HCT116 (cell line): ENCODE measurements around the gene LGALS12. TPM values are rescaled to one million over a fixed set of nuclear protein-coding genes. Genes with fewer than 3 reads are reported as not detected.

Source experiments
- ATAC-seq: fragments of 200-7000 bp; cut with Tn5 transposase; 2 replicates; pipeline ENCODE4 v1.9.1; 2020; ENCODE audit warnings: mild to moderate bottlenecking, moderate library complexity
- BruUV-seq: library from RNA; stranded (reverse); fragments of 400-500 nt; replicated peaks from 2 replicates; lab custom pipeline; 2021; lab: Mats Ljungman, UMichigan
- CTCF ChIA-PET: fragments of 300-600 bp; sonication (Branson Sonifier 250); formaldehyde crosslinking; loops from one replicate; lab custom pipeline; 2021; ENCODE audit warnings: antibody characterized with exemption; lab: Charles Lee
- POLR2A ChIA-PET: fragments of 300-600, 350-600 bp; sonication (Branson Sonifier 250); formaldehyde crosslinking; loops from one replicate; lab custom pipeline; 2021; ENCODE audit warnings: antibody characterized with exemption; lab: Charles Lee
- RAD21 ChIA-PET, 2 experiments: fragments of 300-600 bp; sonication (Branson Sonifier 250); formaldehyde crosslinking; loops; one replicate each; lab custom pipeline; 2023; ENCODE audit warnings: low total read pairs in 2 of 2; ENCODE audit not compliant: uncharacterized antibody in 2 of 2, unreplicated experiment in 2 of 2, low non-redundant PET in 1 of 2; lab: Charles Lee
- DNase-seq: peaks from one replicate; pipeline ENCODE4 v3.0.0-alpha.2; 2010; ENCODE audit warnings: low read depth, low spot score
- H2AFZ ChIP-seq: fragments of 200-600 bp; shearing (Covaris generic), sonication (generic); 2 replicates; pipeline ENCODE4 v1.6.1; 2017; ENCODE audit warnings: low read depth, mixed run types, mixed read lengths, antibody characterized with exemption, low read length; ENCODE audit not compliant: poor library complexity, severe bottlenecking
- H3K27ac ChIP-seq: 2 replicates; pipeline ENCODE4 v1.5.1; 2012; ENCODE audit warnings: low read depth, low read length
- H3K27me3 ChIP-seq: fragments of 200-600 bp; sonication (generic); 2 replicates; pipeline ENCODE4 v1.6.1; 2016; ENCODE audit warnings: mixed run types, low read length, mixed read lengths; ENCODE audit not compliant: insufficient read depth
- H3K36me3 ChIP-seq, 2 experiments: fragments of 200-500 bp in 1 of 2; fragments of 200-600 bp in 1 of 2; sonication (Bioruptor generic) in 1 of 2; sonication (generic) in 1 of 2; 2 replicates each; pipeline versions ENCODE4 v1.5.1 to v1.6.1; 2014 to 2016; ENCODE audit warnings: low read length in 2 of 2, inconsistent platforms in 1 of 2, mixed read lengths in 1 of 2, mixed run types in 1 of 2; ENCODE audit not compliant: insufficient read depth in 2 of 2, control insufficient read depth in 1 of 2
- H3K4me1 ChIP-seq, 2 experiments: fragments of 200-600 bp in 1 of 2; sonication (generic) in 1 of 2; 2 replicates each; pipeline versions ENCODE4 v1.5.1 to v1.6.1; 2012 to 2017; ENCODE audit warnings: low read length in 2 of 2, inconsistent platforms in 1 of 2, mild to moderate bottlenecking in 1 of 2, mixed read lengths in 1 of 2, mixed run types in 1 of 2, moderate library complexity in 1 of 2; ENCODE audit not compliant: insufficient read depth in 2 of 2, control insufficient read depth in 1 of 2
- H3K4me2 ChIP-seq: fragments of 200-600 bp; sonication (generic); 2 replicates; pipeline ENCODE4 v1.6.1; 2017; ENCODE audit warnings: mixed run types, low read length, mixed read lengths
- H3K4me3 ChIP-seq, 2 experiments: fragments of 200-600 bp in 1 of 2; sonication (generic) in 1 of 2; replicated peaks in 1 of 2; 2 replicates each; pipeline ENCODE4 v1.5.1; 2011 to 2016; ENCODE audit warnings: low read length in 2 of 2, control low read depth in 1 of 2, low read depth in 1 of 2, mild to moderate bottlenecking in 1 of 2, mixed read lengths in 1 of 2, mixed run types in 1 of 2
- H3K79me2 ChIP-seq: fragments of 200-600 bp; sonication (generic); 2 replicates; pipeline ENCODE4 v1.6.1; 2017; ENCODE audit warnings: mild to moderate bottlenecking, mixed run types, low read length, moderate library complexity, mixed read lengths; ENCODE audit not compliant: insufficient read depth
- H3K9ac ChIP-seq: fragments of 200-600 bp; sonication (generic); 2 replicates; pipeline ENCODE4 v1.6.1; 2016; ENCODE audit warnings: low read length, mixed read lengths
- H3K9me2 ChIP-seq: fragments of 200-600 bp; sonication (generic), shearing (Covaris generic); 2 replicates; pipeline ENCODE4 v1.6.1; 2017; ENCODE audit warnings: mixed run types, mild to moderate bottlenecking, moderate library complexity; ENCODE audit not compliant: insufficient read depth
- H3K9me3 ChIP-seq, 2 experiments: fragments of 200-500 bp in 1 of 2; fragments of 200-600 bp in 1 of 2; sonication (Bioruptor generic) in 1 of 2; sonication (generic) in 1 of 2; 2 replicates each; pipeline ENCODE4 v1.6.1; 2014 to 2017; ENCODE audit warnings: low read length in 2 of 2, mixed read lengths in 2 of 2, inconsistent platforms in 1 of 2, low read depth in 1 of 2, mild to moderate bottlenecking in 1 of 2, mixed run types in 1 of 2, moderate library complexity in 1 of 2; ENCODE audit not compliant: control insufficient read depth in 1 of 2, insufficient read depth in 1 of 2
- H4K20me1 ChIP-seq: fragments of 200-600 bp; sonication (generic), shearing (Covaris generic); 2 replicates; pipeline ENCODE4 v1.6.1; 2017; ENCODE audit warnings: mixed run types, mild to moderate bottlenecking, moderate library complexity; ENCODE audit not compliant: insufficient read depth
- CEBPB ChIP-seq: IDR thresholded peaks from 2 replicates; pipeline ENCODE4 v1.6.1; 2012; ENCODE audit warnings: low read depth
- EZH2 ChIP-seq: fragments of 200-600 bp; sonication (generic); IDR thresholded peaks from 2 replicates; pipeline ENCODE4 v1.6.1; 2017; ENCODE audit warnings: antibody characterized with exemption, mixed run types
- FOSL1 ChIP-seq: IDR thresholded peaks from 2 replicates; pipeline ENCODE4 v1.6.1; 2012; ENCODE audit warnings: low read depth
- JUND ChIP-seq: IDR thresholded peaks from 2 replicates; pipeline ENCODE4 v1.6.1; 2012
- POLR2A ChIP-seq: IDR thresholded peaks from 2 replicates; pipeline ENCODE4 v1.7.0; 2011; ENCODE audit warnings: borderline replicate concordance; ENCODE audit not compliant: insufficient read depth, insufficient read length; ENCODE audit errors: extremely low read depth
- POLR2AphosphoS5 ChIP-seq: IDR thresholded peaks from 2 replicates; pipeline ENCODE4 v1.6.1; 2011; ENCODE audit warnings: mild to moderate bottlenecking, low read depth, low read length, moderate library complexity
- REST ChIP-seq: IDR thresholded peaks from 2 replicates; pipeline ENCODE4 v1.6.1; 2012; ENCODE audit warnings: low read depth
- SIN3A ChIP-seq: IDR thresholded peaks from 2 replicates; pipeline ENCODE4 v1.6.1; 2012; ENCODE audit warnings: low read depth
- SP1 ChIP-seq: IDR thresholded peaks from 2 replicates; pipeline ENCODE4 v1.6.1; 2012; ENCODE audit warnings: low read depth
- SRF ChIP-seq: IDR thresholded peaks from 2 replicates; pipeline ENCODE4 v1.6.1; 2012; ENCODE audit warnings: low read depth
- ZNF274 ChIP-seq: fragments of 200-500 bp; sonication (Bioruptor generic); IDR thresholded peaks from 2 replicates; pipeline ENCODE4 v1.6.1; 2014; ENCODE audit warnings: mild to moderate bottlenecking, low read depth, low read length, inconsistent platforms
- intact Hi-C: fragments of 100-400 bp; cut with micrococcal nuclease; formaldehyde crosslinking; loops from 2 replicates; pipeline ENCODE4 v1.10.0; 2022
- total RNA-seq: library from RNA; stranded (reverse); gene quantifications from one replicate; pipeline ENCODE4 v1.2.1, GENCODE V29; 2021; ENCODE audit not compliant: unreplicated experiment

The LGALS12 gene
- total RNA-seq, 1 experiment from 2014 or later, result not detected

GRCh38 chr11:63491636-63492372, 14.1 kb upstream of the LGALS12 start:
- no TSS peak for BruUV-seq
- no peaks in the 10 kb centered on the region for H3K9me2 ChIP-seq
- ChIA-PET CTCF (interaction anchor here (4.0 kb wide), 1 partner anchor 12 kb away, joined by 18 read pairs; no protein-coding TSS in a partner anchor), RAD21 (no interaction called here), POLR2A (no interaction called here)
- no peak overlapping the region for H3K4me2 ChIP-seq
- H4K20me1 ChIP-seq, result no peaks in the 10 kb centered on the region
- no peak overlapping the region for H3K27ac ChIP-seq
- no peaks in the 10 kb centered on the region for H3K9me3 ChIP-seq
- no peak overlapping the region for H3K4me3 ChIP-seq
- H3K79me2 ChIP-seq, result no peaks in the 10 kb centered on the region
- intact Hi-C loops, result no loop called here
- DNase-seq (no peak), ATAC-seq (no peak)
- H3K9ac ChIP-seq, result no peak overlapping the region
- H3K4me1 ChIP-seq, result no peaks in the 10 kb centered on the region
- TF ChIP-seq JUND (no peak), CEBPB (no peak), FOSL1 (no peak), ZNF274 (no peak), SP1 (no peak), SIN3A (no peak), POLR2AphosphoS5 (no peak), POLR2A (no peak), REST (no peak), EZH2 (no peak), SRF (no peak)
- H3K36me3 ChIP-seq, result no peaks in the 10 kb centered on the region
- no peak overlapping the region for H2AFZ ChIP-seq
- H3K27me3 ChIP-seq, result no peaks in the 10 kb centered on the region
